Measurements from ENCODE around the gene DLK1. TPM values are rescaled to one million over a fixed set of nuclear protein-coding genes. Genes with fewer than 3 reads are reported as not detected.
A peak's percentile ranks its signal among the peaks of the same experiment; 100 is the strongest.

DLK1 gene
- total and polyA plus RNA-seq, 2 of the 13 experiments (the other 11 are each of a cell fraction or from before 2014, with no cell fraction given) = 95.5 to 312 TPM

DNA sequence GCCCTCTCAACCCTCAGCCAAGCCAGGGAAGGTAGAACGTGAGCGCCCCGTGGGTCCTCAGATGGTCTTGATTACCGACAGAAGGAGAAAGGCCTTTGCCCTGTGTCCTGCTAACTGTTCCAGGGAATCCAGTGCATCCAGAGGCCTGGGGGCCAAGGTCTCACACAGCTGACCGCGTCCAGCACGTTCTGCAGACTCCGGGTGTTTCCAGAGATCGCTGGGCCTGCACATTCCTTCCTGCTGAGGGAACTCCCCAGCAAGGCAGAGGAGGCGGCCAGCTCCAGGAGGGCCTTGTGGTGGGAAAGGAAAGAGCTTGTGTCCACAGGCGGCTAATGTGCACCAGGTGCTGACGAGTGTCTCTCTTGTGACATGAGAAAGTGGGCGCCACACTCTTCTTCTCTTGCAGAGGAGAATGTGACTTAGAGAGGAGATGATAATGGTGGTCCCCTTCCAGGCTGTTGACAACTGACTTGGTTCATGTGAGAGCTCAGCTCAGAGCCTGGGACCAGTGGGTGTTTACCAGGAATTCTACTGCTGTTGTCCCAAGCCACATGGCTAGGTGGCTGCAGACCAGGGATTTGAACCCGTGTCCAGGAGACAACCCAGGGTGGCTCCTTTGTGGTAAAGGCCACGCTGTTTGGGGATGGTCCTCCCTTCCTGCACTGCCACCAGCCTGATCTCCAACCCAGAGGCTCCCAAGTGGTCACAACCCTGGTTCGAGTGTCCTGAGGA, 46.8 kb upstream of the DLK1 start (continued):
- TF ChIP-seq, protein P1, sequence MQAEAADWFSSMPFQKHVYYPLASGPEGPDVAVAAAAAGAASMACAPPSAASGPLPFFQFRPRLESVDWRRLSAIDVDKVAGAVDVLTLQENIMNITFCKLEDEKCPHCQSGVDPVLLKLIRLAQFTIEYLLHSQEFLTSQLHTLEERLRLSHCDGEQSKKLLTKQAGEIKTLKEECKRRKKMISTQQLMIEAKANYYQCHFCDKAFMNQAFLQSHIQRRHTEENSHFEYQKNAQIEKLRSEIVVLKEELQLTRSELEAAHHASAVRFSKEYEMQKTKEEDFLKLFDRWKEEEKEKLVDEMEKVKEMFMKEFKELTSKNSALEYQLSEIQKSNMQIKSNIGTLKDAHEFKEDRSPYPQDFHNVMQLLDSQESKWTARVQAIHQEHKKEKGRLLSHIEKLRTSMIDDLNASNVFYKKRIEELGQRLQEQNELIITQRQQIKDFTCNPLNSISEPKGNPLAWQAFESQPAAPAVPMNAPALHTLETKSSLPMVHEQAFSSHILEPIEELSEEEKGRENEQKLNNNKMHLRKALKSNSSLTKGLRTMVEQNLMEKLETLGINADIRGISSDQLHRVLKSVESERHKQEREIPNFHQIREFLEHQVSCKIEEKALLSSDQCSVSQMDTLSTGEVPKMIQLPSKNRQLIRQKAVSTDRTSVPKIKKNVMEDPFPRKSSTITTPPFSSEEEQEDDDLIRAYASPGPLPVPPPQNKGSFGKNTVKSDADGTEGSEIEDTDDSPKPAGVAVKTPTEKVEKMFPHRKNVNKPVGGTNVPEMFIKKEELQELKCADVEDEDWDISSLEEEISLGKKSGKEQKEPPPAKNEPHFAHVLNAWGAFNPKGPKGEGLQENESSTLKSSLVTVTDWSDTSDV (CRISPR knock-in tag; IDR thresholded peaks at IDR 0.05) = no peak
- TF ChIP-seq, protein P2, sequence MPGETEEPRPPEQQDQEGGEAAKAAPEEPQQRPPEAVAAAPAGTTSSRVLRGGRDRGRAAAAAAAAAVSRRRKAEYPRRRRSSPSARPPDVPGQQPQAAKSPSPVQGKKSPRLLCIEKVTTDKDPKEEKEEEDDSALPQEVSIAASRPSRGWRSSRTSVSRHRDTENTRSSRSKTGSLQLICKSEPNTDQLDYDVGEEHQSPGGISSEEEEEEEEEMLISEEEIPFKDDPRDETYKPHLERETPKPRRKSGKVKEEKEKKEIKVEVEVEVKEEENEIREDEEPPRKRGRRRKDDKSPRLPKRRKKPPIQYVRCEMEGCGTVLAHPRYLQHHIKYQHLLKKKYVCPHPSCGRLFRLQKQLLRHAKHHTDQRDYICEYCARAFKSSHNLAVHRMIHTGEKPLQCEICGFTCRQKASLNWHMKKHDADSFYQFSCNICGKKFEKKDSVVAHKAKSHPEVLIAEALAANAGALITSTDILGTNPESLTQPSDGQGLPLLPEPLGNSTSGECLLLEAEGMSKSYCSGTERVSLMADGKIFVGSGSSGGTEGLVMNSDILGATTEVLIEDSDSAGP (CRISPR knock-in tag; IDR thresholded peaks at IDR 0.05; ENCODE audit: borderline replicate concordance) = peak; percentile 80; the same call in 1 of the 2 replicates
- TF ChIP-seq PCBP2 (optimal IDR thresholded peaks at IDR 0.05; ENCODE audit: low read depth, low read length, poor library complexity, severe bottlenecking) (no peak), ZFX (CRISPR knock-in tag; IDR thresholded peaks at IDR 0.05; ENCODE audit: low read depth) (peak; percentile 99), NR2F1 (CRISPR knock-in tag; IDR thresholded peaks at IDR 0.05) (peak; percentile 70 to 77; a peak in 3 of 4 replicates), SALL1 (CRISPR knock-in tag; IDR thresholded peaks at IDR 0.05) (peak; percentile 98), ZNF768 (CRISPR knock-in tag; IDR thresholded peaks at IDR 0.05) (peak; percentile 22; the same call in 1 of the 2 replicates), ZKSCAN1 (IDR thresholded peaks at IDR 0.05; ENCODE audit: low read length) (0 out of 2 replicates have a peak, but pooled peaks have one; percentile 25), SMYD3 (CRISPR knock-in tag; IDR thresholded peaks at IDR 0.05) (peak; percentile 82; the same call in 1 of the 2 replicates), ZNF556 (CRISPR knock-in tag; IDR thresholded peaks at IDR 0.05; ENCODE audit: borderline replicate concordance) (0 out of 2 replicates have a peak, but pooled peaks have one; percentile 25), ZNF232 (CRISPR knock-in tag; IDR thresholded peaks at IDR 0.05; ENCODE audit: borderline replicate concordance) (peak; percentile 79; the same call in 1 of the 2 replicates), MED8 (CRISPR knock-in tag; IDR thresholded peaks at IDR 0.05; ENCODE audit: insufficient replicate concordance) (no peak)
- TF ChIP-seq, protein P3, sequence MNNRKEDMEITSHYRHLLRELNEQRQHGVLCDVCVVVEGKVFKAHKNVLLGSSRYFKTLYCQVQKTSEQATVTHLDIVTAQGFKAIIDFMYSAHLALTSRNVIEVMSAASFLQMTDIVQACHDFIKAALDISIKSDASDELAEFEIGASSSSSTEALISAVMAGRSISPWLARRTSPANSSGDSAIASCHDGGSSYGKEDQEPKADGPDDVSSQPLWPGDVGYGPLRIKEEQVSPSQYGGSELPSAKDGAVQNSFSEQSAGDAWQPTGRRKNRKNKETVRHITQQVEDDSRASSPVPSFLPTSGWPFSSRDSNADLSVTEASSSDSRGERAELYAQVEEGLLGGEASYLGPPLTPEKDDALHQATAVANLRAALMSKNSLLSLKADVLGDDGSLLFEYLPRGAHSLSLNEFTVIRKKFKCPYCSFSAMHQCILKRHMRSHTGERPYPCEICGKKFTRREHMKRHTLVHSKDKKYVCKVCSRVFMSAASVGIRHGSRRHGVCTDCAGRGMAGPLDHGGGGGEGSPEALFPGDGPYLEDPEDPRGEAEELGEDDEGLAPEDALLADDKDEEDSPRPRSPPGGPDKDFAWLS (CRISPR knock-in tag; IDR thresholded peaks at IDR 0.05; ENCODE audit: borderline replicate concordance) = 0 out of 2 replicates have a peak, but pooled peaks have one; percentile 28
- TF ChIP-seq, protein P4, sequence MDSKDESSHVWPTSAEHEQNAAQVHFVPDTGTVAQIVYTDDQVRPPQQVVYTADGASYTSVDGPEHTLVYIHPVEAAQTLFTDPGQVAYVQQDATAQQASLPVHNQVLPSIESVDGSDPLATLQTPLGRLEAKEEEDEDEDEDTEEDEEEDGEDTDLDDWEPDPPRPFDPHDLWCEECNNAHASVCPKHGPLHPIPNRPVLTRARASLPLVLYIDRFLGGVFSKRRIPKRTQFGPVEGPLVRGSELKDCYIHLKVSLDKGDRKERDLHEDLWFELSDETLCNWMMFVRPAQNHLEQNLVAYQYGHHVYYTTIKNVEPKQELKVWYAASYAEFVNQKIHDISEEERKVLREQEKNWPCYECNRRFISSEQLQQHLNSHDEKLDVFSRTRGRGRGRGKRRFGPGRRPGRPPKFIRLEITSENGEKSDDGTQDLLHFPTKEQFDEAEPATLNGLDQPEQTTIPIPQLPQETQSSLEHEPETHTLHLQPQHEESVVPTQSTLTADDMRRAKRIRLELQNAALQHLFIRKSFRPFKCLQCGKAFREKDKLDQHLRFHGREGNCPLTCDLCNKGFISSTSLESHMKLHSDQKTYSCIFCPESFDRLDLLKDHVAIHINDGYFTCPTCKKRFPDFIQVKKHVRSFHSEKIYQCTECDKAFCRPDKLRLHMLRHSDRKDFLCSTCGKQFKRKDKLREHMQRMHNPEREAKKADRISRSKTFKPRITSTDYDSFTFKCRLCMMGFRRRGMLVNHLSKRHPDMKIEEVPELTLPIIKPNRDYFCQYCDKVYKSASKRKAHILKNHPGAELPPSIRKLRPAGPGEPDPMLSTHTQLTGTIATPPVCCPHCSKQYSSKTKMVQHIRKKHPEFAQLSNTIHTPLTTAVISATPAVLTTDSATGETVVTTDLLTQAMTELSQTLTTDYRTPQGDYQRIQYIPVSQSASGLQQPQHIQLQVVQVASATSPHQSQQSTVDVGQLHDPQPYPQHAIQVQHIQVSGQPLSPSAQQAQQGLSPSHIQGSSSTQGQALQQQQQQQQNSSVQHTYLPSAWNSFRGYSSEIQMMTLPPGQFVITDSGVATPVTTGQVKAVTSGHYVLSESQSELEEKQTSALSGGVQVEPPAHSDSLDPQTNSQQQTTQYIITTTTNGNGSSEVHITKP (CRISPR knock-in tag; IDR thresholded peaks at IDR 0.05; ENCODE audit: low read depth) = 0 out of 2 replicates have a peak, but pooled peaks have one; percentile 33
- TF ChIP-seq, protein P5, sequence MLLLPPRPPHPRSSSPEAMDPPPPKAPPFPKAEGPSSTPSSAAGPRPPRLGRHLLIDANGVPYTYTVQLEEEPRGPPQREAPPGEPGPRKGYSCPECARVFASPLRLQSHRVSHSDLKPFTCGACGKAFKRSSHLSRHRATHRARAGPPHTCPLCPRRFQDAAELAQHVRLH (CRISPR knock-in tag; IDR thresholded peaks at IDR 0.05; ENCODE audit: borderline replicate concordance, low read depth) = peak; percentile 89; the same call in 1 of the 2 replicates
- TF ChIP-seq, protein P6, sequence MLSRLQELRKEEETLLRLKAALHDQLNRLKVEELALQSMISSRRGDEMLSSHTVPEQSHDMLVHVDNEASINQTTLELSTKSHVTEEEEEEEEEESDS (CRISPR knock-in tag; IDR thresholded peaks at IDR 0.05; ENCODE audit: borderline replicate concordance) = peak; percentile 7; the same call in 1 of the 2 replicates
